Activated naive CD8-positive, alpha-beta T cell treated with anti-CD3 and anti-CD28 coated beads, Interleukin-2, amount 10 ng/mL, durations not matched to agents 7 days and 5 days (primary cell): ENCODE data around the gene SYMPK. TPM values are rescaled to one million over a fixed set of nuclear protein-coding genes. Genes with fewer than 3 reads are reported as not detected.

Experiments used
- ATAC-seq: fragments of 150-1000 bp; cut with Tn5 transposase; one replicate; pipeline ENCODE4 v1.10.0; 2021; ENCODE audit warnings: low read depth, moderate library complexity
- POLR2A ChIA-PET: fragments of 350-600 bp; sonication (Branson Sonifier 250); formaldehyde crosslinking; loops from one replicate; lab custom pipeline; 2021; ENCODE audit warnings: antibody characterized with exemption; lab: Charles Lee
- DNase-seq: peaks from one replicate; pipeline ENCODE4 v3.0.0; 2021
- H3K27ac Mint-ChIP-seq: one replicate; pipeline ENCODE4 v1.8.0; 2022; ENCODE audit warnings: mild to moderate bottlenecking, mixed read lengths
- H3K27me3 Mint-ChIP-seq: one replicate; pipeline ENCODE4 v1.8.0; 2022; ENCODE audit warnings: mild to moderate bottlenecking, moderate library complexity, mixed read lengths
- H3K36me3 Mint-ChIP-seq: one replicate; pipeline ENCODE4 v1.8.0; 2021; ENCODE audit warnings: mild to moderate bottlenecking, mixed read lengths
- H3K4me1 Mint-ChIP-seq: one replicate; pipeline ENCODE4 v1.8.0; 2021; ENCODE audit warnings: mixed read lengths
- H3K4me3 Mint-ChIP-seq: one replicate; pipeline ENCODE4 v1.8.0; 2022; ENCODE audit warnings: mild to moderate bottlenecking, moderate library complexity, mixed read lengths
- H3K9me3 Mint-ChIP-seq: one replicate; pipeline ENCODE4 v1.8.0; 2021; ENCODE audit warnings: mixed read lengths
- total RNA-seq, 2 experiments: library from RNA; stranded (reverse); gene quantifications; one replicate each; pipeline ENCODE4 v1.2.3, GENCODE V29; 2021

The SYMPK gene
- total RNA-seq, 2 experiments from 2014 or later: 100 to 113 TPM

GRCh38 chr19:45770192-45771101, 92.5 kb downstream of the SYMPK start:
- Mint-ChIP-seq H3K4me1 (peaks cover 5% of the 10 kb centered on the region), H3K4me3 (peak overlapping the region; percentile 91), H3K9me3 (no peaks in the 10 kb centered on the region), H3K27me3 (peaks cover 11% of the 10 kb centered on the region), H3K27ac (peak overlapping the region; percentile 86), H3K36me3 (no peaks in the 10 kb centered on the region)
- ATAC-seq (peak; percentile 71), DNase-seq (peak; percentile 96)
- POLR2A ChIA-PET: interaction anchor here (0.6 to 3.0 kb wide), 8 partner anchors 9 to 247 kb away, joined by 3 to 37 read pairs (median 10); partner anchors contain the start of genes DMWD and IRF2BP1

- peaks cover 14% of the 10 kb centered on the region for H3K27me3 Mint-ChIP-seq
- no peaks in the 10 kb centered on the region for H3K36me3 Mint-ChIP-seq
- DNase-seq (no peak), ATAC-seq (peak; percentile 37)
- peaks cover 5% of the 10 kb centered on the region for H3K4me1 Mint-ChIP-seq
- H3K4me3 Mint-ChIP-seq: peak overlapping the region; percentile 91
- peak overlapping the region; percentile 86 for H3K27ac Mint-ChIP-seq
- POLR2A ChIA-PET: interaction anchor here (0.6 to 3.0 kb wide), 12 partner anchors 9 to 823 kb away, joined by 4 to 37 read pairs (median 9); partner anchors contain the start of genes CCDC61, DMWD, FBXO46 and IRF2BP1
- H3K9me3 Mint-ChIP-seq: no peaks in the 10 kb centered on the region
Measured at GRCh38 chr19:45769821-45770191, 93.1 kb downstream of the SYMPK start.

GRCh38 chr19:45768984-45769782, 93.8 kb downstream of the SYMPK start, which contains the start of gene SIX5:
SIX5 (minus strand) TSS chr19:45769252; CDS start chr19:45768844, 408 bp downstream.
- DNase-seq (peak; percentile 99), ATAC-seq (peak; percentile 70)
- Mint-ChIP-seq H3K36me3 (no peaks in the 10 kb centered on the region), H3K4me1 (peaks cover 5% of the 10 kb centered on the region), H3K27ac (peak within 1 kb of the TSS; percentile 86), H3K4me3 (peak within 1 kb of the TSS; percentile 91), H3K27me3 (peaks cover 17% of the 10 kb centered on the region), H3K9me3 (no peaks in the 10 kb centered on the region)
- POLR2A ChIA-PET: interaction anchor here (0.6 to 3.0 kb wide), 17 partner anchors 10 to 1841 kb away, joined by 3 to 37 read pairs (median 7); partner anchors contain the start of genes CCDC61, DMPK, DMWD and FBXO46

- Mint-ChIP-seq H3K36me3 (no peaks in the 10 kb centered on the region), H3K27me3 (peaks cover 17% of the 10 kb centered on the region), H3K9me3 (no peaks in the 10 kb centered on the region), H3K4me1 (peaks cover 5% of the 10 kb centered on the region), H3K27ac (peak overlapping the region; percentile 86), H3K4me3 (peak overlapping the region; percentile 91)
- ATAC-seq (no peak), DNase-seq (no peak)
- POLR2A ChIA-PET: interaction anchor here (0.6 to 3.0 kb wide), 10 partner anchors 10 to 1840 kb away, joined by 3 to 37 read pairs (median 12); partner anchors contain the start of genes CCDC61, DMWD, FBXO46 and IRF2BP1
Measured at GRCh38 chr19:45768655-45768983, 94.3 kb downstream of the SYMPK start.

GRCh38 chr19:45767881-45768654, 94.9 kb downstream of the SYMPK start:
- Mint-ChIP-seq H3K27me3 (peaks cover 17% of the 10 kb centered on the region), H3K4me3 (peak overlapping the region; percentile 68)
- DNase-seq: peak; percentile 66

GRCh38 chr19:45767410-45767880, 95.5 kb downstream of the SYMPK start:
- ATAC-seq (no peak), DNase-seq (no peak)
- no peaks in the 10 kb centered on the region for H3K36me3 Mint-ChIP-seq
- peaks cover 17% of the 10 kb centered on the region for H3K27me3 Mint-ChIP-seq
- POLR2A ChIA-PET: interaction anchor here (0.6 to 2.2 kb wide), 3 partner anchors 11 to 299 kb away, joined by 3 to 16 read pairs (median 3); partner anchors contain the start of genes FBXO46 and FOSB
- no peak overlapping the region for H3K27ac Mint-ChIP-seq
- peak overlapping the region; percentile 35 for H3K4me3 Mint-ChIP-seq
- peaks cover 5% of the 10 kb centered on the region for H3K4me1 Mint-ChIP-seq
- no peaks in the 10 kb centered on the region for H3K9me3 Mint-ChIP-seq

More at GRCh38 chr19:45767881-45768654, 94.9 kb downstream of the SYMPK start:
- Mint-ChIP-seq H3K4me1 (peaks cover 5% of the 10 kb centered on the region), H3K36me3 (no peaks in the 10 kb centered on the region), H3K27ac (no peak overlapping the region), H3K9me3 (no peaks in the 10 kb centered on the region)
- ATAC-seq: no peak
- POLR2A ChIA-PET: interaction anchor here (0.6 to 3.0 kb wide), 12 partner anchors 11 to 1840 kb away, joined by 3 to 37 read pairs (median 10); partner anchors contain the start of genes CCDC61, DMWD, FBXO46 and FOSB

- Mint-ChIP-seq H3K9me3 (no peaks in the 10 kb centered on the region), H3K27me3 (peaks cover 19% of the 10 kb centered on the region), H3K27ac (no peak overlapping the region), H3K36me3 (no peaks in the 10 kb centered on the region), H3K4me3 (no peak overlapping the region), H3K4me1 (peaks cover 5% of the 10 kb centered on the region)
- DNase-seq (no peak), ATAC-seq (no peak)
- POLR2A ChIA-PET: interaction anchor here (1.3 kb wide), 1 partner anchor 299 kb away, joined by 3 read pairs; the partner anchor contains the start of gene FOSB
Measured at GRCh38 chr19:45766869-45767346, 96.0 kb downstream of the SYMPK start.

- Mint-ChIP-seq H3K9me3 (no peaks in the 10 kb centered on the region), H3K27ac (no peak overlapping the region), H3K27me3 (peaks cover 20% of the 10 kb centered on the region), H3K36me3 (no peaks in the 10 kb centered on the region), H3K4me1 (peaks cover 5% of the 10 kb centered on the region), H3K4me3 (no peak overlapping the region)
- ATAC-seq (no peak), DNase-seq (no peak)
- POLR2A ChIA-PET: no interaction called here
Measured at GRCh38 chr19:45766296-45766868, 96.6 kb downstream of the SYMPK start.

- Mint-ChIP-seq H3K27ac (no peak overlapping the region), H3K36me3 (no peaks in the 10 kb centered on the region), H3K4me3 (no peak overlapping the region), H3K27me3 (peaks cover 17% of the 10 kb centered on the region), H3K4me1 (peaks cover 1% of the 10 kb centered on the region), H3K9me3 (no peaks in the 10 kb centered on the region)
- DNase-seq: no peak
- ATAC-seq: no peak
- POLR2A ChIA-PET: no interaction called here
Measured at GRCh38 chr19:45765702-45766295, 97.1 kb downstream of the SYMPK start.
